ENCODE data around the gene SLC6A12. TPM values are rescaled to one million over a fixed set of nuclear protein-coding genes. Genes with fewer than 3 reads are reported as not detected.
"Not testable (repeated sequence)": the region's sequence is repeated elsewhere in the genome, so short reads cannot be mapped to it uniquely, and the experiment has no call there.

The SLC6A12 gene
- polyA plus RNA-seq, 1 experiment, result 0.12 TPM

DNA sequence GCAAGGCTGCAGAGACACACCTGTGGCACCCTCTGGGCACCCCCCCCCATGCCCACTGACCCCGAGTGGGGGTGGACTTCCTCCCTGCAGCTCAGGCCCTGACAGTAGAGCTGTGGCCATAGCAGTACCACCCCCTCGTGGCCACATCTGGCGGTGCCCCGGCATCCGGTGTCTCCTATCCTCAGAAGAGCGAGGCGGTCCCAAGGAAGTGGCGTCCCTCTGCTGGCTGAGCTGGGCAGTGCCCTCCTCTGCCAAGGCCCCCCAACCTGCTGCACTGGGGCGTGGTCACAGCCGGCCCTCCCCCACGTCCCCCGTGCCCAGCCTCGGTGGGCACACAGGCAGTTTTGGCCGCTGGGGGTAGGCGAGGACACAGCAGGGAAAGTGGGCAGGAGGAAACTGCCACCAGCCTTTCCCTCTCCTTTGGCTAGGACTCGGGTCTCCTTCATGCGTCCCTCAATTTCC is 6.0 kb upstream of the SLC6A12 start:
- Histone ChIP-seq H3K4me3 (ENCODE audit: low read depth, low read length) (no peak overlapping the region), H3K9me3 (ENCODE audit: control insufficient read depth, insufficient read depth, low read length) (no peaks in the 10 kb centered on the region), H3K27ac (ENCODE audit: low read depth, low read length) (no peak overlapping the region), H3K27me3 (ENCODE audit: control insufficient read depth, insufficient read depth, low read length) (peaks cover 32% of the 10 kb centered on the region)
- DNase-seq (ENCODE audit: low read depth, low spot score), result no peak
- TF ChIP-seq, protein P1, sequence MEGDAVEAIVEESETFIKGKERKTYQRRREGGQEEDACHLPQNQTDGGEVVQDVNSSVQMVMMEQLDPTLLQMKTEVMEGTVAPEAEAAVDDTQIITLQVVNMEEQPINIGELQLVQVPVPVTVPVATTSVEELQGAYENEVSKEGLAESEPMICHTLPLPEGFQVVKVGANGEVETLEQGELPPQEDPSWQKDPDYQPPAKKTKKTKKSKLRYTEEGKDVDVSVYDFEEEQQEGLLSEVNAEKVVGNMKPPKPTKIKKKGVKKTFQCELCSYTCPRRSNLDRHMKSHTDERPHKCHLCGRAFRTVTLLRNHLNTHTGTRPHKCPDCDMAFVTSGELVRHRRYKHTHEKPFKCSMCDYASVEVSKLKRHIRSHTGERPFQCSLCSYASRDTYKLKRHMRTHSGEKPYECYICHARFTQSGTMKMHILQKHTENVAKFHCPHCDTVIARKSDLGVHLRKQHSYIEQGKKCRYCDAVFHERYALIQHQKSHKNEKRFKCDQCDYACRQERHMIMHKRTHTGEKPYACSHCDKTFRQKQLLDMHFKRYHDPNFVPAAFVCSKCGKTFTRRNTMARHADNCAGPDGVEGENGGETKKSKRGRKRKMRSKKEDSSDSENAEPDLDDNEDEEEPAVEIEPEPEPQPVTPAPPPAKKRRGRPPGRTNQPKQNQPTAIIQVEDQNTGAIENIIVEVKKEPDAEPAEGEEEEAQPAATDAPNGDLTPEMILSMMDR (IDR thresholded peaks at IDR 0.05; ENCODE audit: low read depth, low read length), result peak; percentile 67
- ChIA-PET CTCF (interaction anchor here (0.6 to 1.9 kb wide), 5 partner anchors 10 to 229 kb away, joined by 3 to 10 read pairs (median 5); no protein-coding TSS in a partner anchor), POLR2A (no interaction called here)

GRCh38 chr12:218728-219590 is 5.0 kb upstream of the SLC6A12 start:
- Histone ChIP-seq H3K27me3 (ENCODE audit: control insufficient read depth, insufficient read depth, low read length) (peaks cover 33% of the 10 kb centered on the region), H3K27ac (ENCODE audit: low read depth, low read length) (no peak overlapping the region), H3K4me3 (ENCODE audit: low read depth, low read length) (no peak overlapping the region), H3K9me3 (ENCODE audit: control insufficient read depth, insufficient read depth, low read length) (no peaks in the 10 kb centered on the region)
- POLR2A ChIA-PET, result no interaction called here
- CTCF ChIA-PET, result interaction anchor here (0.7 to 1.9 kb wide), 4 partner anchors 11 to 29 kb away, joined by 3 to 10 read pairs (median 5); no protein-coding TSS in a partner anchor
- DNase-seq (ENCODE audit: low read depth, low spot score), result no peak
- TF ChIP-seq, protein P1 (IDR thresholded peaks at IDR 0.05; ENCODE audit: low read depth, low read length), result no peak

- peaks cover 40% of the 10 kb centered on the region for H3K27me3 ChIP-seq (ENCODE audit: control insufficient read depth, insufficient read depth, low read length)
- POLR2A ChIA-PET, result no interaction called here
Observed at GRCh38 chr12:218221-218620, 4.3 kb upstream of the SLC6A12 start.

DNA sequence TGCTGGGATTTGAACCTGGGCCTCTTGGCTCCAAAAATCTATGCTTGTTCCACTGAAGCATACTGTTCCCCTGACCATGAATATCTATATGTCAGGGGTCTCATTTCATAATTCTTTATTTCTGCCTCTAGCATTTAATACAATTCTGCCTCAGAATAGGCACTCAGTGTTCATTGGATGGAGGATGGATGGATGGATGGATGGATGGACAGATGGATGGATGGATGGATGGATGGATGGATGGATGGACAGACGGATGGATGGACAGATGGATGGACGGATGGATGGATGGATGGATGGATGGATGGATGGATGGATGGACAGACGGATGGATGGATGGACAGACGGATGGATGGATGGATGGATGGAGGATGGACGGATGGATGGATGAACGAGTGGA is 3.1 kb upstream of the SLC6A12 start:
- CTCF ChIA-PET; H3K4me3 ChIP-seq (ENCODE audit: low read depth, low read length); POLR2A ChIA-PET; DNase-seq (ENCODE audit: low read depth, low spot score); H3K9me3 ChIP-seq (ENCODE audit: control insufficient read depth, insufficient read depth, low read length); H3K27ac ChIP-seq (ENCODE audit: low read depth, low read length): not testable (repeated sequence)
- peaks cover 45% of the 10 kb centered on the region for H3K27me3 ChIP-seq (ENCODE audit: control insufficient read depth, insufficient read depth, low read length)

More at GRCh38 chr12:218221-218620, 4.3 kb upstream of the SLC6A12 start:
- Histone ChIP-seq H3K9me3 (ENCODE audit: control insufficient read depth, insufficient read depth, low read length) (no peaks in the 10 kb centered on the region), H3K27ac (ENCODE audit: low read depth, low read length) (no peak overlapping the region), H3K4me3 (ENCODE audit: low read depth, low read length) (no peak overlapping the region)
- TF ChIP-seq, protein P1 (IDR thresholded peaks at IDR 0.05; ENCODE audit: low read depth, low read length), result no peak
- CTCF ChIA-PET, result no interaction called here
- no peak for DNase-seq (ENCODE audit: low read depth, low spot score)

GRCh38 chr12:215116-215515 is 1.2 kb upstream of the SLC6A12 start:
- Histone ChIP-seq H3K27me3 (ENCODE audit: control insufficient read depth, insufficient read depth, low read length) (peaks cover 49% of the 10 kb centered on the region), H3K27ac (ENCODE audit: low read depth, low read length) (no peak overlapping the region), H3K9me3 (ENCODE audit: control insufficient read depth, insufficient read depth, low read length) (no peaks in the 10 kb centered on the region), H3K4me3 (ENCODE audit: low read depth, low read length) (no peak overlapping the region)
- TF ChIP-seq, protein P1 (IDR thresholded peaks at IDR 0.05; ENCODE audit: low read depth, low read length), result no peak
- POLR2A ChIA-PET, result no interaction called here
- CTCF ChIA-PET, result no interaction called here
- no peak for DNase-seq (ENCODE audit: low read depth, low spot score)

Data from AG04450 (cell line).